GM12878 (cell line): ENCODE results near the gene NOD2. TPM values are rescaled to one million over a fixed set of nuclear protein-coding genes. Genes with fewer than 3 reads are reported as not detected.

Experiments
- ATAC-seq: fragments of 200-7000 bp; cut with Tn5 transposase; 3 replicates; pipeline ENCODE4 v1.9.1; 2020; ENCODE audit warnings: mild to moderate bottlenecking, moderate library complexity
- BruUV-seq: library from RNA; stranded (reverse); fragments of 400-500 nt; replicated peaks from 2 replicates; lab custom pipeline; 2021; lab: Mats Ljungman, UMichigan
- CTCF ChIA-PET: fragments of 300-600 bp; sonication (Branson Sonifier 250); formaldehyde crosslinking; extraction: SDS; loops from one replicate; lab custom pipeline; 2021; ENCODE audit warnings: inconsistent platforms; lab: Yijun Ruan, JAX
- POLR2A ChIA-PET: fragments of 350-600 bp; formaldehyde crosslinking; extraction: SDS; loops from one replicate; lab custom pipeline; 2021; ENCODE audit warnings: inconsistent platforms; lab: Charles Lee
- RAD21 ChIA-PET: fragments of 300-600 bp; sonication (Branson Sonifier 250); formaldehyde crosslinking; loops from one replicate; lab custom pipeline; 2023; ENCODE audit warnings: antibody characterized with exemption; ENCODE audit not compliant: unreplicated experiment; lab: Charles Lee
- SMC1A ChIA-PET: fragments of 300-600 bp; sonication (Branson Sonifier 250); formaldehyde crosslinking; loops from one replicate; lab custom pipeline; 2023; ENCODE audit not compliant: unreplicated experiment, uncharacterized antibody; lab: Charles Lee
- DNase-seq: peaks from one replicate; pipeline ENCODE4 v3.0.0-alpha.2; 2011; ENCODE audit warnings: low read depth, low spot score
- FAIRE-seq: peaks from 3 replicates; lab custom pipeline; 2011; peaks lifted over from hg19 to GRCh38; lab: Jason Lieb, UNC
- H2AFZ ChIP-seq: 2 replicates; pipeline ENCODE4 v1.6.0; 2011; ENCODE audit warnings: low read depth, low read length, control low read depth; ENCODE audit not compliant: control insufficient read depth
- H3K27ac ChIP-seq: 2 replicates; pipeline ENCODE4 v1.5.1; 2011; ENCODE audit warnings: control low read depth; ENCODE audit not compliant: control insufficient read depth, insufficient read depth
- H3K27me3 ChIP-seq, 2 experiments: replicated peaks in 1 of 2; 2 replicates each; pipeline versions ENCODE4 v1.6.0 to v1.6.1; 2011; ENCODE audit warnings: low read length in 1 of 2; ENCODE audit not compliant: control insufficient read depth in 2 of 2, insufficient read depth in 2 of 2
- H3K36me3 ChIP-seq, 2 experiments: 2 replicates each; pipeline ENCODE4 v1.5.1; 2011; ENCODE audit warnings: low read length in 1 of 2; ENCODE audit not compliant: control insufficient read depth in 2 of 2, insufficient read depth in 2 of 2
- H3K4me1 ChIP-seq: 2 replicates; pipeline ENCODE4 v1.6.1; 2011; ENCODE audit warnings: mild to moderate bottlenecking, low read length, moderate library complexity, mixed read lengths; ENCODE audit not compliant: control insufficient read depth, insufficient read depth
- H3K4me2 ChIP-seq: 2 replicates; pipeline ENCODE4 v1.6.0; 2011; ENCODE audit warnings: control low read depth; ENCODE audit not compliant: control insufficient read depth, insufficient read depth
- H3K4me3 ChIP-seq: fragments of 200-600 bp; sonication (generic); 2 replicates; pipeline ENCODE4 v1.5.1; 2016
- H3K79me2 ChIP-seq: 2 replicates; pipeline ENCODE4 v1.6.0; 2011; ENCODE audit warnings: low read length; ENCODE audit not compliant: control insufficient read depth, insufficient read depth
- H3K9ac ChIP-seq: 2 replicates; pipeline ENCODE4 v1.8.0; 2011; ENCODE audit warnings: low read length, control low read depth, mixed read lengths; ENCODE audit not compliant: control insufficient read depth, insufficient read depth
- H3K9me3 ChIP-seq: replicated peaks from 3 replicates; pipeline ENCODE4 v1.5.1; 2011; ENCODE audit warnings: mild to moderate bottlenecking, low read length; ENCODE audit not compliant: control insufficient read depth, insufficient read depth
- H4K20me1 ChIP-seq: 2 replicates; pipeline ENCODE4 v1.6.0; 2011; ENCODE audit not compliant: control insufficient read depth, insufficient read depth
- E2F8 ChIP-seq: fragments of 450-650 bp; IDR thresholded peaks from 2 replicates; pipeline ENCODE4 v1.6.1; 2018; ENCODE audit warnings: mild to moderate bottlenecking, low read depth, moderate library complexity; ENCODE audit not compliant: partially characterized antibody
- WGBS: methylation state at CpG from one replicate; pipeline ENCODE4 v1.1.6; 2016; ENCODE audit warnings: low lambda C conversion rate; ENCODE audit not compliant: insufficient replicate concordance, insufficient coverage; ENCODE audit errors: missing lambda C conversion rate; 5-methylcytosine and 5-hydroxymethylcytosine counted together
- in situ Hi-C: fragments of 300-500 bp; cut with MboI; formaldehyde crosslinking; loops from 9 replicates; pipeline ENCODE4 v1.14.3; 2018; ENCODE audit warnings: mixed read lengths
- intact Hi-C: fragments of 100-400 bp; cut with micrococcal nuclease; formaldehyde crosslinking; loops from one replicate; pipeline ENCODE4 v1.14.2; 2022; ENCODE audit not compliant: unreplicated experiment
- polyA plus RNA-seq, 11 experiments: library from polyadenylated mRNA; depleted of rRNA in 4 of 11; unstranded in 6 of 11; stranded (reverse) in 5 of 11; fragments of >200 nt; fragmentation: Nextera tagmentation in 4 of 11; fragmentation: Illumina TruSeq in 1 of 11; extraction: Ambion mirVana in 4 of 11; extraction: Trizol in 1 of 11; gene quantifications; 1 replicate in 1 of 11; 2 replicates in 10 of 11; pipeline versions ENCODE4 v1.2.1 to v1.2.3, GENCODE V29; 2011 to 2016; ENCODE audit warnings: inconsistent platforms in 2 of 11, missing spikeins in 2 of 11, low read depth in 1 of 11
- total RNA-seq, 4 experiments: library from RNA; depleted of rRNA in 3 of 4; stranded (reverse); fragments of >200 nt in 3 of 4; fragmentation: Illumina TruSeq in 1 of 4; extraction: Trizol in 1 of 4; gene quantifications; 2 replicates each; pipeline versions ENCODE4 v1.2.1 to v1.2.3, GENCODE V29; 2013 to 2021

NOD2 gene
- total and polyA plus RNA-seq, 10 of the 15 experiments (the other 5 are each of a cell fraction or from before 2014, with no cell fraction given), result 1.0 to 18.6 (median 6.7) TPM

DNA sequence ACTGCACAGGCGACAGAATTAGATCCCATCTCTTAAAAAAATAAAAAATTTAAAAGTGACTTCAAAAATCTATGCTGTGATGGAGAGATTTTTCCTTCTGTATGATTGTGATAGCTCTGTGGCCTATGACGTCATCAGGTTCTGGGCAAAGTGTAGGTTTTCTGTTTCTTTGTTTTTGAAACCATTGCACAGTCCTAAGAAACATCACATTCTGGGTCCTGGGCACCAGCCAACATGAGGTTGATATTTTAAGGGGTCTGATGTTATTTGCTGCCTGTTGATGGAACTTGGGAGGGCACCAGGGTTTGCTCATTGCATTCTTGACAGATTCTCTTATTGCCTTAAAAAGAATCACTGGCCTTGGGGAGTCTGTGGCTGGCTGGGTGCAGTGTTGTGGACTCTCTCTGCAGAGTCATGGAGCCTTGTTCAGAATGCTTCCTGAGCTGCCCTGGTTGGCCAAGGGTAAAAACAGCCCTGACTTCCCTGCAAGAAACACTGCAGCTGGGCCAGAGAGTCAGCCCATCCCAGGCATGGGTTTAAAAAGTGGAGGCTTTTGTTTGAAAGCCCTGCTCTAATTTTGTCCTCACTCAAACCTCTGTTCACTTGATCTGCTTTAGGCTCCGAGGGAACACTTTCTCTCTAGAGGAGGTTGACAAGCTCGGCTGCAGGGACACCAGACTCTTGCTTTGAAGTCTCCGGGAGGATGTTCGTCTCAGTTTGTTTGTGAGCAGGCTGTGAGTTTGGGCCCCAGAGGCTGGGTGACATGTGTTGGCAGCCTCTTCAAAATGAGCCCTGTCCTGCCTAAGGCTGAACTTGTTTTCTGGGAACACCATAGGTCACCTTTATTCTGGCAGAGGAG is 38.0 kb downstream of the NOD2 start:
- peaks cover 3 to 5% of the 10 kb centered on the region in 2 experiments; a peak in 3 of 4 replicates for H3K36me3 ChIP-seq
- no peak overlapping the region for H3K4me3 ChIP-seq
- ChIA-PET SMC1A (interaction anchor here (0.7 to 2.5 kb wide), 3 partner anchors 10 to 28 kb away, joined by 3 to 8 read pairs (median 3); partner anchors contain the start of gene CYLD), RAD21 (interaction anchor here (1.3 kb wide), 1 partner anchor 10 kb away, joined by 4 read pairs; the partner anchor contains the start of gene CYLD), POLR2A (no interaction called here), CTCF (interaction anchor here (1.1 kb wide), 1 partner anchor 60 kb away, joined by 3 read pairs; no protein-coding TSS in a partner anchor)
- no peak overlapping the region for H2AFZ ChIP-seq
- no peaks in the 10 kb centered on the region for H3K27me3 ChIP-seq
- ATAC-seq (no peak), FAIRE-seq (no peak), DNase-seq (no peak)
- BruUV-seq, result no TSS peak
- in situ Hi-C loops, result no loop called here
- no peak overlapping the region for H3K4me2 ChIP-seq
- H3K9me3 ChIP-seq, result no peaks in the 10 kb centered on the region
- no peak overlapping the region for H3K27ac ChIP-seq
- WGBS, result 87% methylated on average over 6 of the region's 6 CpGs
- no peak for TF ChIP-seq E2F8
- H4K20me1 ChIP-seq, result no peaks in the 10 kb centered on the region
- intact Hi-C loops, result no loop called here
- H3K4me1 ChIP-seq, result peaks cover 14% of the 10 kb centered on the region
- H3K79me2 ChIP-seq, result no peaks in the 10 kb centered on the region
- no peak overlapping the region for H3K9ac ChIP-seq
